ENCODE results near the gene PRDM16. TPM values are rescaled to one million over a fixed set of nuclear protein-coding genes. Genes with fewer than 3 reads are reported as not detected.

PRDM16 gene
- total and polyA plus RNA-seq, 2 of the 13 experiments (the other 11 are each of a cell fraction or from before 2014, with no cell fraction given) = 0.15 to 0.81 TPM

GRCh38 chr1:3115275-3116149 lies 46.5 kb downstream of the PRDM16 start (continued):
- TF ChIP-seq ATF2 (CRISPR knock-in tag; IDR thresholded peaks at IDR 0.05) = peak; percentile 58; the same call in 1 of the 2 replicates
- TF ChIP-seq ZNF138 (CRISPR knock-in tag; IDR thresholded peaks at IDR 0.05; ENCODE audit: low read depth) = no peak
- TF ChIP-seq ONECUT2 (CRISPR knock-in tag; IDR thresholded peaks at IDR 0.05) = peak; percentile 95
- peak; percentile 29 to 66; a peak in 2 of 4 replicates for TF ChIP-seq EP300 (IDR thresholded peaks at IDR 0.05; ENCODE audit: low read depth in 2 of 2, low read length in 2 of 2)
- TF ChIP-seq EP300 (CRISPR knock-in tag; IDR thresholded peaks at IDR 0.05; ENCODE audit: borderline replicate concordance) = no peak
- peak; percentile 11; the same call in 1 of the 2 replicates for TF ChIP-seq ARID4A (CRISPR knock-in tag; IDR thresholded peaks at IDR 0.05; ENCODE audit: borderline replicate concordance)
- TF ChIP-seq NONO (IDR thresholded peaks at IDR 0.05) = no peak
- peak; percentile 18; the same call in 1 of the 2 replicates for TF ChIP-seq NONO (CRISPR knock-in tag; conservative IDR thresholded peaks at IDR 0.05)
- TF ChIP-seq GMEB1 (CRISPR knock-in tag; IDR thresholded peaks at IDR 0.05; ENCODE audit: borderline replicate concordance) = no peak
- no peak for TF ChIP-seq CBX1 (IDR thresholded peaks at IDR 0.05; ENCODE audit: low read depth)
- no peak for TF ChIP-seq RBM22 (optimal IDR thresholded peaks at IDR 0.05; ENCODE audit: low read length)
- no peak for TF ChIP-seq AHR (CRISPR knock-in tag; IDR thresholded peaks at IDR 0.05)
- no peak for TF ChIP-seq TEF (CRISPR knock-in tag; IDR thresholded peaks at IDR 0.05)
- TF ChIP-seq NFE2L2 (IDR thresholded peaks at IDR 0.05; ENCODE audit: low read length) = no peak
- TF ChIP-seq ZNF766 (CRISPR knock-in tag; IDR thresholded peaks at IDR 0.05; ENCODE audit: borderline replicate concordance) = no peak
- no peak for TF ChIP-seq NAIF1 (CRISPR knock-in tag; IDR thresholded peaks at IDR 0.05; ENCODE audit: borderline replicate concordance)
- peak; percentile 89 for TF ChIP-seq HNF4G (IDR thresholded peaks at IDR 0.05; ENCODE audit: borderline replicate concordance, low read depth, low read length)
- TF ChIP-seq HNF4G (CRISPR knock-in tag; IDR thresholded peaks at IDR 0.05; ENCODE audit: borderline replicate concordance, low read depth) = peak; percentile 94
- no peak for TF ChIP-seq SIX1 (CRISPR knock-in tag; IDR thresholded peaks at IDR 0.05; ENCODE audit: borderline replicate concordance)
